CD4-positive, CD25-positive, alpha-beta regulatory T cell (primary cell): Measurements from ENCODE around the gene ITPR2. TPM values are rescaled to one million over a fixed set of nuclear protein-coding genes. Genes with fewer than 3 reads are reported as not detected.

Experiments used
- ATAC-seq, 2 donors: fragments of 150-1000 bp; cut with Tn5 transposase; one replicate each; pipeline ENCODE4 v1.10.0; 2021; ENCODE audit warnings: low read depth in 2 of 2, moderate number of reproducible peaks in 2 of 2, moderate library complexity in 1 of 2
- DNase-seq, 3 donors: peaks; one replicate each; pipeline versions ENCODE4 v3.0.0 to v3.0.0-alpha.2; 2012 to 2022; ENCODE audit warnings: mixed read lengths in 1 of 3
- H3K27ac ChIP-seq: one replicate; pipeline ENCODE4 v1.7.0; 2013; ENCODE audit warnings: mild to moderate bottlenecking, low read length; ENCODE audit not compliant: insufficient read depth, poor library complexity, severe bottlenecking
- H3K27me3 ChIP-seq: one replicate; pipeline ENCODE4 v1.7.0; 2013; ENCODE audit warnings: low read length; ENCODE audit not compliant: control insufficient read depth, insufficient read depth
- H3K36me3 ChIP-seq: one replicate; pipeline ENCODE4 v1.7.0; 2013; ENCODE audit warnings: mild to moderate bottlenecking, low read length, moderate library complexity; ENCODE audit not compliant: control insufficient read depth, insufficient read depth
- H3K4me1 ChIP-seq: 2 replicates; pipeline ENCODE4 v1.7.0; 2013; ENCODE audit warnings: mild to moderate bottlenecking, low read length; ENCODE audit not compliant: insufficient read depth, control insufficient read depth, poor library complexity, severe bottlenecking
- H3K4me3 ChIP-seq: one replicate; pipeline ENCODE4 v1.7.0; 2013; ENCODE audit warnings: low read depth, mild to moderate bottlenecking, low read length, moderate library complexity
- H3K9me3 ChIP-seq, 2 experiments: 1 replicate in 1 of 2; 2 replicates in 1 of 2; pipeline ENCODE4 v1.7.0; 2013; ENCODE audit warnings: low read length in 2 of 2, mild to moderate bottlenecking in 1 of 2, moderate library complexity in 1 of 2; ENCODE audit not compliant: control insufficient read depth in 2 of 2
- H3K27ac Mint-ChIP-seq, 3 donors: one replicate each; pipeline ENCODE4 v1.8.0; 2020 to 2022; ENCODE audit warnings: mild to moderate bottlenecking in 3 of 3, mixed read lengths in 3 of 3, moderate library complexity in 2 of 3
- H3K27me3 Mint-ChIP-seq: one replicate; pipeline ENCODE4 v1.8.0; 2022; ENCODE audit warnings: mild to moderate bottlenecking, mixed read lengths
- H3K36me3 Mint-ChIP-seq: one replicate; pipeline ENCODE4 v1.8.0; 2020; ENCODE audit warnings: mixed read lengths
- H3K4me1 Mint-ChIP-seq, 4 donors: one replicate each; pipeline ENCODE4 v1.8.0; 2020 to 2022; ENCODE audit warnings: mixed read lengths in 4 of 4, mild to moderate bottlenecking in 1 of 4
- H3K4me3 Mint-ChIP-seq, 4 donors: one replicate each; pipeline ENCODE4 v1.8.0; 2020 to 2022; ENCODE audit warnings: mild to moderate bottlenecking in 4 of 4, mixed read lengths in 4 of 4, moderate library complexity in 3 of 4
- H3K9me3 Mint-ChIP-seq, 7 donors: one replicate each; pipeline ENCODE4 v1.8.0; 2020 to 2022; ENCODE audit warnings: mixed read lengths in 7 of 7, mild to moderate bottlenecking in 3 of 7, moderate library complexity in 2 of 7
- polyA plus RNA-seq, 4 donors: library from polyadenylated mRNA; unstranded; fragments of 300-500 nt; fragmentation: Illumina TruSeq; gene quantifications; one replicate each; pipeline ENCODE4 v1.2.3, GENCODE V29; 2021
- total RNA-seq: library from RNA; stranded (reverse); gene quantifications from one replicate; pipeline ENCODE4 v1.2.3, GENCODE V29; 2022

The ITPR2 gene
- total and polyA plus RNA-seq, 5 donors from 2014 or later: 9.9 to 54.1 (median 11.7) TPM

- peaks cover 2 to 11% (median 3%) of the 10 kb centered on the region in 4 donors for H3K4me1 Mint-ChIP-seq
- DNase-seq (no peak), ATAC-seq (no peak)
- peaks cover 32% of the 10 kb centered on the region for H3K36me3 Mint-ChIP-seq
- Histone ChIP-seq H3K27me3 (no peaks in the 10 kb centered on the region), H3K9me3 (no peaks in the 10 kb centered on the region), H3K4me3 (no peak overlapping the region), H3K27ac (no peak overlapping the region), H3K36me3 (no peaks in the 10 kb centered on the region), H3K4me1 (no peaks in the 10 kb centered on the region)
- no peaks in the 10 kb centered on the region for H3K27me3 Mint-ChIP-seq
- H3K9me3 Mint-ChIP-seq: peaks cover 0 to 3% (median 0%) of the 10 kb centered on the region in 7 donors
- no peak overlapping the region for H3K27ac Mint-ChIP-seq
- no peak overlapping the region for H3K4me3 Mint-ChIP-seq
Observed at GRCh38 chr12:26513363-26514043, 319.5 kb downstream of the ITPR2 start.

GRCh38 chr12:26512213-26512612 is 320.8 kb downstream of the ITPR2 start:
- ATAC-seq (no peak), DNase-seq (no peak)
- H3K4me1 ChIP-seq: no peaks in the 10 kb centered on the region
- no peaks in the 10 kb centered on the region for H3K9me3 ChIP-seq
- H3K4me1 Mint-ChIP-seq: peaks cover 2 to 8% (median 3%) of the 10 kb centered on the region in 4 donors
- no peaks in the 10 kb centered on the region for H3K27me3 Mint-ChIP-seq
- H3K27ac Mint-ChIP-seq: no peak overlapping the region
- H3K27ac ChIP-seq: no peak overlapping the region
- H3K4me3 ChIP-seq: no peak overlapping the region
- peaks cover 0 to 2% (median 0%) of the 10 kb centered on the region in 7 donors for H3K9me3 Mint-ChIP-seq
- peaks cover 37% of the 10 kb centered on the region for H3K36me3 Mint-ChIP-seq
- no peaks in the 10 kb centered on the region for H3K36me3 ChIP-seq
- no peaks in the 10 kb centered on the region for H3K27me3 ChIP-seq
- H3K4me3 Mint-ChIP-seq: no peak overlapping the region

GRCh38 chr12:26510354-26510674 is 322.7 kb downstream of the ITPR2 start:
- Histone ChIP-seq H3K4me1 (no peaks in the 10 kb centered on the region), H3K9me3 (no peaks in the 10 kb centered on the region), H3K36me3 (peaks cover 3% of the 10 kb centered on the region), H3K27ac (no peak overlapping the region), H3K27me3 (no peaks in the 10 kb centered on the region), H3K4me3 (no peak overlapping the region)
- H3K27ac Mint-ChIP-seq: no peak overlapping the region
- ATAC-seq (no peak), DNase-seq (no peak)
- H3K27me3 Mint-ChIP-seq: no peaks in the 10 kb centered on the region
- H3K9me3 Mint-ChIP-seq: peaks cover 0 to 1% (median 0%) of the 10 kb centered on the region in 7 donors
- peaks cover 38% of the 10 kb centered on the region for H3K36me3 Mint-ChIP-seq
- H3K4me3 Mint-ChIP-seq: no peak overlapping the region
- peaks cover 0 to 5% (median 1%) of the 10 kb centered on the region in 4 donors for H3K4me1 Mint-ChIP-seq

- Mint-ChIP-seq H3K9me3 (peaks cover 0 to 2% (median 0%) of the 10 kb centered on the region in 7 donors), H3K4me3 (no peak overlapping the region), H3K36me3 (peaks cover 47% of the 10 kb centered on the region), H3K27ac (no peak overlapping the region), H3K4me1 (no peaks in the 10 kb centered on the region), H3K27me3 (no peaks in the 10 kb centered on the region)
- H3K4me3 ChIP-seq: no peak overlapping the region
- DNase-seq (no peak), ATAC-seq (no peak)
- no peaks in the 10 kb centered on the region for H3K27me3 ChIP-seq
- no peaks in the 10 kb centered on the region for H3K9me3 ChIP-seq
- H3K27ac ChIP-seq: no peak overlapping the region
- no peaks in the 10 kb centered on the region for H3K4me1 ChIP-seq
- H3K36me3 ChIP-seq: peaks cover 3% of the 10 kb centered on the region
Observed at GRCh38 chr12:26507613-26508012, 325.4 kb downstream of the ITPR2 start.

- no peak overlapping the region for H3K27ac ChIP-seq
- Mint-ChIP-seq H3K4me1 (peaks cover 0 to 6% (median 0%) of the 10 kb centered on the region in 4 donors), H3K36me3 (peaks cover 27% of the 10 kb centered on the region), H3K27me3 (no peaks in the 10 kb centered on the region), H3K27ac (no peak overlapping the region), H3K4me3 (no peak overlapping the region), H3K9me3 (no peaks in the 10 kb centered on the region)
- no peaks in the 10 kb centered on the region for H3K9me3 ChIP-seq
- H3K4me1 ChIP-seq: no peaks in the 10 kb centered on the region
- DNase-seq (no peak), ATAC-seq (no peak)
- H3K4me3 ChIP-seq: no peak overlapping the region
- no peaks in the 10 kb centered on the region for H3K27me3 ChIP-seq
- H3K36me3 ChIP-seq: no peaks in the 10 kb centered on the region
Observed at GRCh38 chr12:26499979-26500640, 332.9 kb downstream of the ITPR2 start.

- Mint-ChIP-seq H3K36me3 (peaks cover 32% of the 10 kb centered on the region), H3K9me3 (peaks cover 0 to 2% (median 0%) of the 10 kb centered on the region in 7 donors), H3K27ac (no peak overlapping the region), H3K27me3 (no peaks in the 10 kb centered on the region), H3K4me3 (no peak overlapping the region), H3K4me1 (peaks cover 0 to 1% (median 0%) of the 10 kb centered on the region in 4 donors)
- Histone ChIP-seq H3K4me3 (no peak overlapping the region), H3K4me1 (no peaks in the 10 kb centered on the region), H3K9me3 (no peaks in the 10 kb centered on the region), H3K27ac (no peak overlapping the region), H3K27me3 (no peaks in the 10 kb centered on the region), H3K36me3 (peaks cover 14% of the 10 kb centered on the region)
- DNase-seq (no peak), ATAC-seq (no peak)
Observed at GRCh38 chr12:26496170-26496569, 336.8 kb downstream of the ITPR2 start.

GRCh38 chr12:26493656-26494055 is 339.3 kb downstream of the ITPR2 start:
- Histone ChIP-seq H3K4me3 (no peak overlapping the region), H3K36me3 (peaks cover 17% of the 10 kb centered on the region), H3K27me3 (no peaks in the 10 kb centered on the region), H3K9me3 (no peaks in the 10 kb centered on the region), H3K27ac (no peak overlapping the region), H3K4me1 (no peaks in the 10 kb centered on the region)
- DNase-seq: no peak
- Mint-ChIP-seq H3K4me1 (peaks cover 0 to 4% (median under 1%) of the 10 kb centered on the region in 4 donors), H3K36me3 (peaks cover 51% of the 10 kb centered on the region), H3K4me3 (no peak overlapping the region), H3K27ac (no peak overlapping the region), H3K9me3 (peaks cover 0 to 4% (median 0%) of the 10 kb centered on the region in 7 donors), H3K27me3 (no peaks in the 10 kb centered on the region)
- ATAC-seq: no peak

GRCh38 chr12:26492406-26492805 is 340.6 kb downstream of the ITPR2 start:
- Histone ChIP-seq H3K4me3 (no peak overlapping the region), H3K27me3 (no peaks in the 10 kb centered on the region), H3K27ac (no peak overlapping the region), H3K4me1 (no peaks in the 10 kb centered on the region), H3K9me3 (no peaks in the 10 kb centered on the region), H3K36me3 (peaks cover 21% of the 10 kb centered on the region)
- DNase-seq (no peak), ATAC-seq (no peak)
- no peak overlapping the region for H3K4me3 Mint-ChIP-seq
- peaks cover 0 to 4% (median 0%) of the 10 kb centered on the region in 7 donors for H3K9me3 Mint-ChIP-seq
- peaks cover 48% of the 10 kb centered on the region for H3K36me3 Mint-ChIP-seq
- H3K27ac Mint-ChIP-seq: no peak overlapping the region
- no peaks in the 10 kb centered on the region for H3K27me3 Mint-ChIP-seq
- H3K4me1 Mint-ChIP-seq: peaks cover 0 to 4% (median under 1%) of the 10 kb centered on the region in 4 donors
